NT2/D1 (cell line): Measurements from ENCODE around the gene ABCD3.
A peak's percentile ranks its signal among the peaks of the same experiment; 100 is the strongest.

Experiments
- DNase-seq: peaks from one replicate; pipeline ENCODE4 v3.0.0-alpha.2; 2011; ENCODE audit warnings: low read depth, low spot score
- H3K27me3 ChIP-seq: 2 replicates; pipeline ENCODE4 v1.6.0; 2011; ENCODE audit warnings: mild to moderate bottlenecking; ENCODE audit not compliant: insufficient read length, insufficient read depth
- H3K36me3 ChIP-seq: 2 replicates; pipeline ENCODE4 v1.6.1; 2011; ENCODE audit warnings: mild to moderate bottlenecking, low read length, mixed read lengths; ENCODE audit not compliant: insufficient read depth, insufficient read length
- H3K4me1 ChIP-seq: 2 replicates; pipeline ENCODE4 v1.5.1; 2011; ENCODE audit not compliant: insufficient read depth, insufficient read length
- H3K4me3 ChIP-seq: 2 replicates; pipeline ENCODE4 v1.5.1; 2011; ENCODE audit warnings: low read depth; ENCODE audit not compliant: insufficient read length
- H3K9ac ChIP-seq: 2 replicates; pipeline ENCODE4 v1.6.0; 2011; ENCODE audit warnings: low read depth; ENCODE audit not compliant: insufficient read length
- H3K9me3 ChIP-seq: 2 replicates; pipeline ENCODE4 v1.5.1; 2011; ENCODE audit warnings: mild to moderate bottlenecking, low read length; ENCODE audit not compliant: insufficient read depth
- SUZ12 ChIP-seq: IDR thresholded peaks from 2 replicates; pipeline ENCODE4 v1.6.1; 2011; ENCODE audit not compliant: insufficient read length, insufficient read depth; ENCODE audit errors: extremely low read depth
- YY1 ChIP-seq: IDR thresholded peaks from 2 replicates; pipeline ENCODE4 v1.6.1; 2011; ENCODE audit not compliant: insufficient read length, insufficient read depth
- ZNF274 ChIP-seq: IDR thresholded peaks from 2 replicates; pipeline ENCODE4 v1.6.1; 2011; ENCODE audit warnings: mild to moderate bottlenecking, low read depth, low read length

ABCD3 gene

DNA sequence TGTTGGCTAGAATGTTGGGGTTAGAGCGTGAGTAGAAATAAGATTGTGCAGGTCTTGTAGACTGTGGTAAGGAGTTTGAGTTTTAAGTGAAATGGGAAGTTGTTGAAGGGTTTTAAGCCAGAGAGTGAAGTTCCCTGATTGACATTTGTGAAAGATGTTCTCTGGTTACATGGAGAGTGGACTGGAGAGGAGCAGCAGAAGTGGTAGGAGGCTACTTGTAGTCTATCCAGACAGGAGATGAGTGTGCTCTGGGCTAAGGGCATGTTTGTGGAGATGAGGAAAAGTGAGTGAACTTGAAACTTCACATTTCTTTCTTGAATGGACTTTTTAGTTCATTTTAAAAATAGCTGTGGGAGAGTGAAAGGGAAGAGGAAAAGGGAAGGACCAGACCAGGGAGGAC, 86.4 kb downstream of the ABCD3 start:
- no peak for DNase-seq

DNA sequence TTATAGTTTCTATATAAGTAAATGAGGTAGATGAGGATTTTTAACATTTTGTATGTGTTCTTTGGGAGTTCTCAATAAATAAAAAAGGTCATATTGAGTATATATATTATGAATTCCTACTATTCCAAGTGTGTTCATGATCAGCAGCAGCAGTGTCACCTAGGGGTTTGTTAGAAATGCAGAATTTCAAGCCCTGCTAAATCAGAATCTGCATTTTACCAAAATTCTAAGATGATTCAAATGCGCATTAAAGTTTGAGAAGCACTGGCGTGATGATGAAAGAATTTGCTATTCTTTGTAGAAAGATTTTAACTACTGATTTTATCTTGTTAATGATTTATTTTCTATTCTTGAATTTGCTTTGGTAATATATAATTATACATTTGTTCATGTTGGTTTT, 94.6 kb downstream of the ABCD3 start:
- TF ChIP-seq ZNF274, result no peak
- no peak for TF ChIP-seq SUZ12
- no peak for TF ChIP-seq YY1
- Histone ChIP-seq H3K4me3 (no peak overlapping the region), H3K9ac (no peak overlapping the region), H3K27me3 (no peaks in the 10 kb centered on the region), H3K9me3 (no peaks in the 10 kb centered on the region), H3K36me3 (peaks cover 5% of the 10 kb centered on the region), H3K4me1 (no peaks in the 10 kb centered on the region)
- no peak for DNase-seq

More for the DNA sequence above, 86.4 kb downstream of the ABCD3 start:
- no peaks in the 10 kb centered on the region for H3K27me3 ChIP-seq
- H3K4me3 ChIP-seq, result no peak overlapping the region
- no peaks in the 10 kb centered on the region for H3K4me1 ChIP-seq
- TF ChIP-seq YY1 (no peak), ZNF274 (no peak), SUZ12 (no peak)
- no peak overlapping the region for H3K9ac ChIP-seq
- H3K9me3 ChIP-seq, result no peaks in the 10 kb centered on the region
- H3K36me3 ChIP-seq, result peaks cover 39% of the 10 kb centered on the region

DNA sequence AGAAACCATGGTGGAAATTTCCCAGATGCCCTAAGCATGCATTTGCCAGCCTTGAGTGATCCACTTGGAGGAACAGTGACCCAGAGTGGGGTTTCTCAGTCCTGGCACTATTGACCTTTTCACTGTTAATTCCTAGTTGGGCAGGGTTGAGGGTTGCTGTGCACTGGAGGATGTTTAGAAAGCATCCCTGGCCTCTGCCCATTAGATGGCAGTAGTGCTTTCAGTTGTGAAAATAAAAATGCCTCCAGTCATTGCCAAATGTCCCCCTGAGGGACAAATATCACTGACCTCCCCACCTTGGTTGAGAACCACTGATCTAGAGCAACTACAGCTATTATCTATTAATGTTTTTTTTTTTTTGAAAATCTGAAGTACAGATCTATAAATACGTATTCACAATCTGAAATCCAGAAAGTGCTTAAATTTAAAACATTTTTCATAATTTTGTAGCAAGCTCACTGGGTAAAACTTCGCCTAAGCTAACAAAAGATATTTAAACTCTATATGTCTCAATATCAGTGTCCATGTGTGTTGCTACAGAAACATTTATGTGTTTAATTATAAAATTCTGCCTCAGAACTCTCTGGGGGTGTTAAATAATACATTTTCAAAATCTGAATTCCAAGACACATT, 96.0 kb downstream of the ABCD3 start:
- DNase-seq, result peak; percentile 30

DNA sequence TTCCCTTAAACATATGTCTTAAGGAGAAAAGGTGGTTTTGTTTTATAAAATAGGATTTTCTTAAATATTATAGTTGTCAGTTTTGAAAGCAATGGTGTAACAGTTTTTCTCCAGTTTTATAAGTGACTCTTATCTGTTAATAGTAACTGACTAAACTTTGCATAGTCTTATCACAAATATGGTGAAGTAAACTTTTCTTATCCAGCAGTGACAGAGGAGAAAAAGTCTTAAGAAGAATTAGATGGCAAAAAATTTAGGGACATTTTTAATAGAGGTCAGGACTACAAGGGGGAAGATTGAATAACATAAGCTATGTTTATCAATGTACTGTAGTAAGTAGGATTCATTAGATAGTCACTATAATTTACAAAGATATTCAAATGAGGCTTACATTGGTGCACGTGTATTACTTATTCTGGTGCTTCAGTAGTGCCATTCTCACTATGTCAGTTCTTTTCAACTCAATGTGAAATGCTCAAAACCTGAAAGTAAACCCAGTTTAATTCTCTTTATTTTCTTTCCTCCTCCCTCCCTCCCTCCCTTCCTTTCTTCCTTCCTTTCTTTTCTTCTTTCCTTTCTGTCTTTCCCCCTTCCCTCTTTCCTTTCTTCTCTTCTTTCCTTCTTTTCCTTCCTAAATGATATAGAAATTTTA, 97.2 kb downstream of the ABCD3 start:
- no peak overlapping the region for H3K4me3 ChIP-seq
- no peaks in the 10 kb centered on the region for H3K4me1 ChIP-seq
- TF ChIP-seq ZNF274 (no peak), YY1 (no peak), SUZ12 (no peak)
- no peak for DNase-seq
- H3K9ac ChIP-seq, result no peak overlapping the region
- H3K9me3 ChIP-seq, result no peaks in the 10 kb centered on the region
- no peaks in the 10 kb centered on the region for H3K27me3 ChIP-seq
- peaks cover 8% of the 10 kb centered on the region for H3K36me3 ChIP-seq

More for the DNA sequence above, 96.0 kb downstream of the ABCD3 start:
- Histone ChIP-seq H3K9me3 (no peaks in the 10 kb centered on the region), H3K4me3 (no peak overlapping the region), H3K36me3 (peaks cover 5% of the 10 kb centered on the region), H3K27me3 (no peaks in the 10 kb centered on the region), H3K4me1 (no peaks in the 10 kb centered on the region), H3K9ac (no peak overlapping the region)
- TF ChIP-seq ZNF274 (no peak), YY1 (no peak)

DNA sequence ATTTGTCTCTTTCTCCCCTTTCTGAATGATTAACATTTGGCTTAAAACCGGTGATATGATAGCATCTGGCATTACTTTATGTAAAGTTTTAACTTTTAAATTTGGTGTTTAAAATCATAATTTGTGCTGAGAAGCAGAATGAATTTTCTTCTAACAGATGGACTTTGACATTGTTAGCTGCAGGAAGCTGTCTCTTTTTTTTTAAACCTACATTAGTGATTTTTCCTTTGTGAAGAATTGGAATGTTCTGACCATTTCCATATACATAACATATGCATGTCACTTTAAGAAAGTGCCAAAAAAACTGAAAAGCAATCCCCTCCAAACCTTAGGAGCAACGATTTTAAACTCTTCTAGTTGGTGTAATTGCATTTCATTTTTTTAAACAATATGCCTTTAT, 101.2 kb downstream of the ABCD3 start:
- TF ChIP-seq ZNF274 (no peak), YY1 (no peak), SUZ12 (no peak)
- Histone ChIP-seq H3K9ac (no peak overlapping the region), H3K27me3 (no peaks in the 10 kb centered on the region), H3K36me3 (peaks cover 8% of the 10 kb centered on the region), H3K4me3 (no peak overlapping the region), H3K4me1 (no peaks in the 10 kb centered on the region), H3K9me3 (no peaks in the 10 kb centered on the region)
- no peak for DNase-seq

GRCh38 chr1:94522304-94522703, 104.1 kb downstream of the ABCD3 start:
- no peaks in the 10 kb centered on the region for H3K9me3 ChIP-seq
- H3K4me3 ChIP-seq, result no peak overlapping the region
- peak; percentile 52 for DNase-seq
- H3K9ac ChIP-seq, result no peak overlapping the region
- no peaks in the 10 kb centered on the region for H3K4me1 ChIP-seq
- H3K27me3 ChIP-seq, result no peaks in the 10 kb centered on the region
- TF ChIP-seq YY1 (no peak), SUZ12 (no peak), ZNF274 (no peak)
- peaks cover 2% of the 10 kb centered on the region for H3K36me3 ChIP-seq

- no peak for TF ChIP-seq SUZ12
- no peak for TF ChIP-seq YY1
- TF ChIP-seq ZNF274, result no peak
- H3K36me3 ChIP-seq, result peaks cover 16% of the 10 kb centered on the region
- H3K4me1 ChIP-seq, result peaks cover 4% of the 10 kb centered on the region
- no peak overlapping the region for H3K9ac ChIP-seq
- H3K4me3 ChIP-seq, result no peak overlapping the region
- DNase-seq, result no peak
- no peaks in the 10 kb centered on the region for H3K9me3 ChIP-seq
- no peaks in the 10 kb centered on the region for H3K27me3 ChIP-seq
These were observed 106.3 kb downstream of the ABCD3 start for GRCh38 chr1:94524531-94524930.
